ENCODE measurements around the gene TMCO4.

GRCh38 chr1:19804831-19805251 is 5.1 kb upstream of the TMCO4 start:
- TF ChIP-seq CTCF (IDR thresholded peaks at IDR 0.05; ENCODE audit: extremely low read depth in 1 of 2, insufficient read depth in 1 of 2, low read depth in 1 of 2, low read length in 2 of 2) (no peak), EZH2 (IDR thresholded peaks at IDR 0.05; ENCODE audit: borderline replicate concordance, low read depth, low read length, severe bottlenecking) (no peak), JUN (IDR thresholded peaks at IDR 0.05; ENCODE audit: borderline replicate concordance, insufficient read depth, insufficient read length, low read depth) (no peak), POLR2A (IDR thresholded peaks at IDR 0.05; ENCODE audit: low read depth, low read length) (no peak), POLR2AphosphoS5 (IDR thresholded peaks at IDR 0.05; ENCODE audit: insufficient read depth, low read depth, low read length) (no peak), MAX (IDR thresholded peaks at IDR 0.05; ENCODE audit: insufficient read depth, insufficient read length) (no peak)
